GM18520 (cell line): ENCODE results near the gene PPAT.
"Not testable (repeated sequence)": the region's sequence is repeated elsewhere in the genome, so short reads cannot be mapped to it uniquely, and the experiment has no call there.

Experiments
- ATAC-seq: cut with Tn5 transposase; IDR thresholded peaks from one replicate; pipeline ENCODE4 v1.9.1; 2021; ENCODE audit not compliant: unreplicated experiment

Gene PPAT

DNA sequence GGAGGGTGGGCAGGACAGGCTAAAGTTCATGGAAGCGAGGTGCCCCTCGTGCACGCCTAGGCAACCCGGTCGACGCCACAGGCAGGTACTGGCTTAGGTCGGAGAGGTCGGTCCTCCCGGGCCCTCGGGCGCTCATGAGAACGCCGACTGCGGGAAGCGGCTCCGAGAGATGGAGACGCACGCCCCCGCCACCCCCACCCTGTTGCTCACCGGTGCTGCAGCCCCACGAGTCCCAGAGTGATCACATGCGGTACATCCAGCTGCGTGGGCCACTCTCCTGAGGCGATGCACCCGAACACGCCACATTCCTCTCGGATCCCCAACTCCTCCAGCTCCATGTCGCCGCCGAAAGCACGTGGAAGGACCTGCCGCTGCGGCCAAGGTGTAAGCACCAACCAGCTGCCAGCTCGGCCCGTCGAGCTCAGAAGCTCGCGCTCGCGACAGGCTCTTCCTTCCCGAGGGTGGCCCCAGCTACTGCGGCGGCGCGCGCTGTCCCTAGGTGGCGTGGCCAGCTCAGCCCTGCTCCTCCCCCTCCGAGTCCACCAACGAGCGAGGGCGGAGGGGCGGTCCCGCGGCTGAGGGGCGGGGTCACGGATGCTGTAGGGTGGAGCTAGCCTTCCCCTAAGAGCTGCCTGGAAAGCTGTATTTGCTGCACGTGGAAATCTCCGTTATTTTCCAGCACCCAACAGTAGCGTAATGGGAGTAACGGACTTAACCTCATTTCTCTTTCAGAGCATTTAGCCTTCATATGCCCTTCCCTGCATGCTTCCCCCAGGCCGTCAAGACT lies at the start of gene PPAT:
Gene PPAT, minus strand, starts transcription at position 476 of the 787 bp plus-strand sequence. Its CDS starts 138 bp downstream, at position 338.
- ATAC-seq: peak; percentile 63

DNA sequence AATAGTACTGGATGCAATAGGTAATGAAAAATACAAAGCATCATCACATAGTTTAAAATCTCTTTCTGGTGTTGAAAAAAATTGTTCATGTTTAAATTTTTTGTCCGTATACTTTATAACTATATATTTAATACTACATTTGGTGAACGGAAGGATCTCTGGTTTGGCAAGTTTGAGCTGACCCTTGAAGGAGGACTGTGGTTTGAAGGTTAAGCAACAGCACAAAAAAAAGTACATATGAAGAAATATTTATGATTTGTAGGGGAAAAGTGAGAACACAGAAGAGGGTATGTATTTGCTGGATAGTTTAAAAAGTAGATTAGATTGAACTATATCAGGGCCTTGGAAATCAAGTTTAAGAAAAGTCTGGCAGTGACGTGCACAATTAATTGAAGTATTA lies 45.3 kb upstream of the PPAT start:
- no peak for ATAC-seq

DNA sequence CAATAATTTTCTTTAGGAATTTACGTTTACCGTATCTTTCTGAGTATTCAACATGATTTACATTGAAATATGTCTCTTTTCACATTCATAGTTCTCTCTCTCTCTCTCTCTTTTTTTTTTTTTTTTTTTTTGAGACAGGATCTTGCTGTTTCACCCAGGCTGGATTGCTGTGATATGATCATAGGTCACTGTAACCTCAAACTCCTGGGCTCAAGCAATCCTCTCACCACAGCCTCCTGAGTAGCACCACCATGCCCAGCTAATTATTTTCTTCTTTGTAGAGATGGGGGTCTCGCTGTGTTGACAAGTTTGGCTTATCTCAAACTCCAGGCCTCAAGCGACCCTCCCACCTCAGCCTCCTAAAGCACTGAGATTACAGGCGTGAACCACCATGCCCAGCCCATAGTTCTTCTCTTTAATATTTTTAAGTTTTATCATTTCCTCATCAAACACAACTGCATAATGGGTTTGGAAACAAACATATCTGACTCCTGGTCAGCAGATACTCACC lies 41.8 kb upstream of the PPAT start:
- no peak for ATAC-seq

DNA sequence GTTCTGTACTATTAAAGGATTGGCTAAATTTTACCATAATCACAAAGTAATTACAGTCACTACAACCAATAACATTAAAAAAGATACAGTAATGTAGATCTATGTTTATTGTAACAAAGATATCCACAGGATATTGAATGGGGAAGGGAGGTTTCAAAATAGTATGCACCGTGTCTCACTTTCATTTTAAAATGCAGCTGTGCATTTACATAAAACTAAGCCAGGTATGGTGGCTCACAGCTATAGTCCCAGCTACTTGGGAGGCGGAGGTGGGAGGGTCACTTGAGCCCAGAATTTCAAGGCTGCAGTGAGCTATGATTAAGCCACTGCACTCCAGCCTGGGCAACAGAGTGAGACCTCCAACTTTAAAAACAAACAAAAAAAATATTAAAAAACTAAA lies 40.5 kb upstream of the PPAT start:
- ATAC-seq: no peak

DNA sequence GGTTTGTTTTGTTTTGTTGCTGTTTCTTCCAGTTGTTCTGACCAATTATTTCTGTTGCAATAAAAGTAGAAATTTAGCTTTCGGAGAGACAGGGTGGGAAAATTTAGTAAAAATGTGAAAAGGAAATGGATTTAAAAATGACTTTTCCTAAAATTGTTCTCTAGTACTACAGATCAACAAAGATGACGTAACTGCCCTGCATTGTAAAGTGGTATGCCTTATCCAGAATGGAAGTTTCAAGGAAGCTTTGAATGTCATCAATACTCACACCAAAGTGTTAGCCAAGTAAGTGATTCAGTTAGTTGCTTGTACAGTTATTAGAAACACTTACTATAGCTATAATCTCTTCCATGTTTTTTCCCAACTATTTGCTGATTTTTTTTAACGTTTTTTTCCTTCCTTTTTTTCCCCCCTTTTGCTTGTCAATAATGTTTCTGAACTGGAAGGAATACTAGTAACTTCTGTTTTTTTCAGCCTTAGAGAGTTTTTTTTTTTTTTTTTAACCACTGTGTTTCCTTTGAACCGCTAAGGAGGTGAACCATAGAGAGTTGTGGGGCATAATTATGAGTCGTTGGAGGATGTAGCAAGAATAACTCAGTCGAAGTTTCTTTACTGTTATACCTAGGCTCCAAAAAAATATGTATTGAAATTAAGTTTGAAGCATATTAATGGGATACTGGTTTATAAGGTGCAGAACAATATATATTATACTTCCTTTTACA lies 34.2 kb upstream of the PPAT start:
- no peak for ATAC-seq

DNA sequence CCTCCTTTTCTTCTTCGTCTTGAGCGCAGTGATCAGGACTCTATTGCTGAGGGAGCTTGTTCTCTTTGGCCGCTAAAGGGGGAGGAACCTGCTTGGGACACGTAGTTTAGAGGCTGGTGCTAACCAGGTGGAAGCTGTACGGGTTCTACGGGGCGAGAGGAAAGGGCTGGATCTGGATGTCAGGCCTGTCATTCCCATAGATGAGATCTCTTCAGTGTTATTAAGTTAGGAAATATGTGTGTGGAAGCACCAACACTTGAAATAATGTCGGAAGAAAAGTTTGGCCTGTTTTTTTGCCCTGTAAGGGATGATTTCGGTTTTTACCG lies 32.6 kb upstream of the PPAT start:
- ATAC-seq: peak; percentile 29

DNA sequence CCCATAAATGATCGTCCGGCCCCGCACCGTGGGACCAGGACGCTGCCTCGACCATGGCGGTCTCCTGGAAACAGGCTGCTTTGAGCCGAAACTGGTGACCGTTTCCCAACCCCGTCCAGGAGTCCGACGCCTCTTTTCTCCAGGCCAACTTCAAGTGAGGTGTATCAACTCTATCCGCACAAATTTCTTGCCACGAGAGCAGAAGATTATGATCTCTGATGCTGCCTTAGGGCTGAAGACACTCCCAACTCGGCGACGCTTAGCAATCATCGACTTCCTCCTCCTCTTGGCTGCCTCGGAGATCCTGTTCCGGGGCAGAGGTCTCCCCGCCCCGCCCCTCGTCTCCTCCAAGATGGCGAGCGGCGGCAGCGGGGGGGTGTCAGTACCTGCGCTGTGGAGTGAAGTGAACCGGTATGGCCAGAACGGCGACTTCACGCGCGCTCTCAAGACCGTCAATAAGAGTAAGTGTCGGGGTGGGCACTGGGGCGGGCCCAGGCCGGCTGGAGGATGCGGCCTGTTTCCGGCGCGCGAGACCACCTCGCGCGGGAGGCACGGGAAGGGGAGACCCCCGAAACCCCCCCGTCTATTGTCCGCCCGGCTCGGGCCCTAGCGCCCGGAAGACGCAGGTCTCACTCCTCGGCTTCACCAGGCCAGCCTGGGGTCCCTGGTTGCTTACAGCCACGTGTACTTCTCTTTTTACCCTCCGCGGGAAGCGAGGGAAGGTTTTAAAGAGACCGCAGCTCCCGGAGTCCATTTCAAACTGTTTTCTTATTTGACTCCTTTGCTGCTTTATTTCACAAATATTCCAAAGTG lies 32.1 kb upstream of the PPAT start, which contains the start of gene SRP72:
Gene SRP72, plus strand, starts transcription at position 334 of the 813 bp plus-strand sequence. Its CDS starts 19 bp downstream, at position 353.
- ATAC-seq: peak; percentile 89

DNA sequence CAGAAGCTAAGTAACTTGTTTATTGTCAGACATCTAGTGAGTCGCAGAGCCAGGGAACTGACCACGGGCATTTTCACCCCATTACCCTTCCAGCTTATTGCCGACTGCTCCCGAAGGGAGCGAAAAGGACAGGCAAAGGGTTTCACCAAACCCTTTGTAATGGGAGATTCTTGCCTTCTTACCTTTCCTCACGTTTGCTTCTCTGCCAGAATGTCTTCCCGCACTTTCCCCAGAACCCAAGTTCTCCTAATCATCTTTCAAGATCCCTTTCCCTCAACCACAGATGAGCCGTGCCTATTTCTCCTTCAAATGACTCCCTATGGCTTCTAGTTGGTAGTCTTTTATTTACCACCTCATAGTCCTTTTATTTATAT lies 31.5 kb upstream of the PPAT start:
- ATAC-seq: no peak

DNA sequence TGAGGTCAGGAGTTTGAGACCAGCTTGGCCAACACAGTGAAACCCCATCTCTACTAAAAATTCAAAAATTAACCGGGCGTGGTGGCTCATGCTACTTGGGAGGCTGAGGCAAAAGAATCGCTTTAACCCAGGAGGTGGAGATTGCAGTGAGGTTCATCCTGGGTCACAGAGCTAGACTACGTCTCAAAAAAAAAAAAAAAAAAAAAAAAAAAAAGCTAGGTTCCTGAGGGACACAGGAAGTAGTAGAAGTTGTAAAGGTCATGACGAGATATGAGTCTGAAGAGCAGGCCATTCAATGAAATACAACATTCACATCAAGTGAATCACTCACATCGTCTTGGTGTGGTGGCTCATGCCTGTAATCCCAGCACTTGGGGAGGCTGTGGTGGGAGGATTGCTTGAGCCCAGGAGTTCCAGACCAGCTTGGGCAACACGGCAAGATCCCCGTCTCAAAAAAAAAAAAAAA lies 30.9 kb upstream of the PPAT start:
- not testable (repeated sequence) for ATAC-seq

DNA sequence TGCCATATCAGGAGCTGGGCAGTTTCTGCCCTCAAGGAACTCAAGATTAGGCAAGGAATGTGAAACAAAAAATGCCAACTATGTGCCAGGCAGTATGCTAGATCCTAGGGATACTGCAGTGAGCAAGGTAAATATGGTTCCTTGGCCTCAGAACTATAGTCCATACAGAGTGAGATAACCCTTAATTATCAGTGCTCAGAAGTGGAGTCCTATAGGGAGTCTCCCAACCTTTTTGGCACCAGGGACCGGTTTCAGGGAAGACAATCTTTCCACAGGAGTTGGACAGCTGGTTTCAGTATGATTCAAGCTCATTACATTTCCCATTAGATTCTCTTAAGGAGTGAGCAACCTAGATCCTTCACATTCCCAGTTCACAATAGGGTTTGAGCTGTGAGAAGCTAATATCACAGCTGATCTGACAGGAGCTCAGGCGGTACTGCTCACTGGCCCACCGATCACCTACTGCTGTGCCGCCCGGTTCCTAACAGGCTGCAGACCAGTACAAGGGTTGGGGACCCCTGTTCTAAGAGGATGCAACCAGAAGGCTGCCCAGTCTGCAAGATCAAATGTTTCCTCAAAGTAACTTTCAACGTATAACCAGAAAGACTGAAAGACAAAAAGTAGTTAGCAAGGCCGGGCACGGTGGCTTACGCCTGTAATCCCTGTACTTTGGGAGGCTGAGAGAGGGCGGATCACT lies 30.3 kb upstream of the PPAT start:
- no peak for ATAC-seq

DNA sequence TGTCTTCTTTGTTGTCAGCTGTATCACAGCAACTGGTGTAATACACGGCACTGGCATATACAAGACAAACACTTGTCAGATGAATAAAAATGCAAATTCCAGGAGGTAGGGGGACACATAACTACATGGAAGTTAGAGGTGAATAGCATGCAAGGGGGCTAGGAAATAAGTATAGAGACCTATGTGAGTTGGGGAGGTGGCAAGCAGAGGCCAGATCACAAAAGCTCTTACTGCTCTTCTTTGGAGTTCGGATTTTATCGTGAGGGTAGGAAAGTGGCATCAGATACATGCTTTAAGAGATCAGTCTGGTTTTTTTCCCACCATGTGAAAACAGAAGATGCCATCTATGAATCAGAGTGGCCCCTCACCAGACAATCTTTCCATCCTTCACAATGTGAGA lies 29.2 kb upstream of the PPAT start:
- ATAC-seq: no peak

DNA sequence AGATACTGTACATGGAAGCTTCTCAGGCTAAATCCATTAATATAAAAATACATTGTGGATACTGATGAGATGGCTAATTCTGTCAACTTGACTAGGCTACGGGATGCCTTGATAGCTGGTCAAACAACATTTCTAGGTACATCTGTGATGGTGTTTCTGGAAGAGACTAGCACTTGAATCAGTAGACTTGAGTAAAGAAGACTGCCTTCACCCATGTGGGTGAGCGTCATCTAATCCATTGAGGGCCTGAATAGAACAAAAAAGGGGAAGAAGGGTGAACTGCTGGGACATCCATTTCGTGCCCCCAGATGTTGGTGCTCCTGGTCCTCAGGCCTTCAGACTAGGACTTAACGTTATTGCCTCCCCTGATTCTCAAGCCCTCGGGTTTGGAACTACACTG lies 28.3 kb upstream of the PPAT start:
- no peak for ATAC-seq

DNA sequence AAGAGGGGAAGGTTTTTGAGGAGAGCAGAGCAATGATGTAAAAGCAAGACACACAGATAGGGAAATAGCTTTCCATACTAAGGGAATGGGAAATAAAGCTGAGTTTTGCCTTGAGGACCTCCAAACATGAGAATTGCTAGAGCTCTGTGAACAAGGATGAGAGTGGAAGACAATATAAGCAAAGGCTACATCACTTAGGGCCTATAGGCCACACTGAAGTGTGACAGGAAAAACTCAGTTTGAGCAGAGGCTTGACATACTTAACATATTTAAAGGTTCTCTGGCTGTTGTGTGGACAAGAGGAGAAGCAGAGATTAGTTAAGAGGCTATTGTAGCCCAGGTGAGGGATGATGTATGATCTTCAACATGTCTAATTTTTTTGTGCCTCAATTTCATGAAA lies 26.7 kb upstream of the PPAT start:
- ATAC-seq: no peak

DNA sequence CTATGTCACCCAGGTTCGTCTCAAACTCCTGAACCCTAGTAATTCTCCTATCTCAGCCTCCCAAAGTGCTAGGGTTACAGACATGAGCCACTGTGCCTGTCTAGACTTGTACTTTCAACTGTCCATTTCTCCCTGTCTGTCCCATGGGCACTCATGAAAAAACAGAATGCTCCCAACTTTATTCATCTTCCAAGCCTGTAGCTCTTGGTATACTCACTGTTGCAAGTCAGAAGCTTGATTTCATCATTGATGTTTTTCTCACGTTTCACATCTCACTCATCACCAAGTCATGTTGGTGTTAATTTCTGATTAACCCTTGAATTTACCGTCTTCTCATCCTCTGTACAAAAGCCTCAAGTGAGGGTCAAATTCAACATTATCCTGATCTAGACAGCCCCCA lies 24.7 kb upstream of the PPAT start:
- no peak for ATAC-seq

DNA sequence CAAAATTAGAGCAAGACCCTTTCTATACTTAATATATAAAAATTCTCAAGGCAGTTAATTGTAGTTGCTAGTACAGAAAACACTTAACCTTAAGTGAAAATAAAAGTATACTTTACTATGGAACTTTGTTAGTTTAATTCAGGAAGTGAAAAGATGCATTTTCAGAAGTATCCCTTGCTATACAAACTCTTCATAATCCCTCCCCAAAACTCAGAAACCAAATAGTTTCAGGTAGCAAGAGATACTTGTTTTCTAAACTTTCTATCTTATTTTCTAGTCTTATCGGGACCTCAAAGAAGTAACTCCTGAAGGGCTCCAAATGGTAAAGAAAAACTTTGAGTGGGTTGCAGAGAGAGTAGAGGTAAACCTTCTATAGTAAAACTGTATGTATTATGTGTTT lies 14.9 kb upstream of the PPAT start:
- ATAC-seq: no peak

DNA sequence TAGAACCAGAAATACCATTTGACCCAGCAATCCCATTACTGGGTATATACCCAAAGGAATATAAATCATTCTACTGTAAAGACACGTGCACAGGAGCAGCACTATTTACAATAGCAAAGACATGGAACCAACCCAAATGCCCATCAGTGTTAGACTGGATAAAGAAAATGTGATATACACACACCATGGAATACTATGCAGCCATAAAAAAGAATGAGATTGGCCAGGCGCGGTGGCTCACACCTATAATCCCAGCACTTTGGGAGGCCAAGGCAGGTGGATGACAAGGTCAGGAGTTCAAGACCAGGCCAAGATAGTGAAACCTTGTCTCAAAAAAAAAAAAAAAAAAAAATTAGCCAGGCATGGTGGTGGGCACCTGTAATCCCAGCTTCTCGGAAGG lies 14.1 kb upstream of the PPAT start:
- ATAC-seq: not testable (repeated sequence)

DNA sequence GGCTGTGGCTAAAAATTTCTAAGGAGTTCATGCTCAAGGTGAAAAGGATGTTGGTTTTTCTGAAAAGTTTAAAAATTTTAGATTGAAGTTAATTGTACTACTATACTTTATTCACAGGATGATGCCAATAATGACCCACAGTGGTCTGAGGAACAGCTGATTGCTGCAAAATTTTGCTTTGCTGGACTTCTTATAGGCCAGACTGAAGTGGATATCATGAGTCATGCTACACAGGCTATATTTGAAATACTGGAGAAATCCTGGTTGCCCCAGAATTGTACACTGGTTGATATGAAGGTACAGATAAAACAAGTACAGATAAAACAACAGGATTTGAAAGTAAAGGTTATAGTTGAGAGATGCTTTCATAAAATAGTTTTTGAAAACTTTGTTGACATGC lies 12.9 kb upstream of the PPAT start:
- no peak for ATAC-seq

DNA sequence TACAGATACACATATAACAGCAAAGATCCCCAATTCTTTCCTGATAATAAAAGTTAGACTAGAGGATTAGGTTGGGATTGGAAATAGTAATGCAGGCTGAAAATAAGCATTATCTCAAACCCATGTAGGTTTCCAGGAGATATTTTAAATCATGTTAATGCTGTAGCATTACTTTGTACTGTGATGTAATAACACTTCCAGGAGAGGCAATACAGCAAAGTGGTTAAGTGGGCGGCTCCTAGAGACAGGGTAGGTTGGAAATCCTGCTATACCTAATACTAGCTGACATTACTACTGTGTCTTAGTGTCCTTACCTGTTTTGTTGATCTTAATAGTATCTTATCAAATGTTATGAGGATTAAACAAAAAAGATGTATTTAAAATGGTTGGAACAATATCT lies 10.3 kb upstream of the PPAT start:
- ATAC-seq: no peak

DNA sequence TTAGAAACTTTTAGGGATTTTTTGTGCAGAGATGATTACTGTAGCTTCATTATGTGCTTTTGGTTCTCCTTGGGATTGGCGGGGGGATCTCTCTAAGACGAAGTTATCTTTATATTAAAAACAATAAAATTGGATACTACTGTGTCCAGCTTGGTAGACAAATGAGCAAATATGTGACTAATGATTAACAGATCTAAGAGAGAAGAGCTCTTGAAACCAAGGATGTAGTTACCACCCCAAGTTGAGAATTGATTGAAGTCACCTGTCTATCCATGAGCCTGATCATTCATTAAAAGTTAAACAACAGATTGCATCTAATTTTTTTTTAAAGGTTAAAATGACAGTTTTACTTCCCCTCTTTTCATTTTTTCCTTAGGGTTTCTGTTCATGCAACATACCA lies 9.3 kb upstream of the PPAT start:
- no peak for ATAC-seq

DNA sequence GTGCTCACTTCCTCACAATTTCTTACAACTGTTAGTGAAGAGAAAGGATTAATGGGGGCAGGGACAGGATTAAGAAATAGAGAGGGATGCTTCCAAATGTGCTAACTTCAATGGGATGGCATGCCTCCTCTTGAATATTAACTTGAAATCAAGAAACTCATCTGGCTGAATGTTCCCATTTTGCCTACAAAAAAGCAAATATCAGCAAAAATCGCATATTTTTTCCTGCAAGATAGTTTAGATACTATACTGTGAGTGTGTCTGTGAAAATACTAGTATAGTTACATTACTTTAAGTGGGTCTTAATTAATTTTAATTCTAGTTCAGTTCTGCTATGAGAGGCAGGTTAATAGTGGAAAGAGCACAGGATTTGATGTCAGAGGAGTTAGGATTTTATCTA lies 5.6 kb upstream of the PPAT start:
- no peak for ATAC-seq

DNA sequence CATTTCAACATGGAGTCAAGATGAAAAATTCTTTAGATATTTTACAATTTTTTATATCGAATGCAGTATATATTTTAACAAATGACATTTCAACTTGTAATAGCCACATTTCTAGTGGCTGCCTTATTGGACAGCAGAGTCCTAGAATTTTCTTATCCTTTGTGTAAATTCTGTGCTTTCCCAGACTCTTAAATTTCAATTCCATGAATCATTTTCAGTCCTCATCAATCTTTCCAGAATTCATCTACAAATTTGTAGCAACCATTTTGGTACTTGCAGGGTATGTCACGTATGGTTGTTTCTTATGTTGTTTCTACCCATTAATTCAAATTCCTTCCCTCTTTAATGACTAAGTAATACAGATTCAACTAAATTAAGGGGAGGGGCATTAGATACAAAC lies 3.4 kb upstream of the PPAT start:
- ATAC-seq: no peak
